ENCODE measurements around the gene MT2A. TPM values are rescaled to one million over a fixed set of nuclear protein-coding genes. Genes with fewer than 3 reads are reported as not detected.

The MT2A gene
- total RNA-seq, 2 donors from 2014 or later, result 36.4 to 43.4 TPM

Other genes starting within 250 kb of the MT2A start
- gene AMFR, start 183.0 kb upstream of the MT2A start, total RNA-seq, result 100 to 1,000 TPM in 1 of 2 donors, 10 to 100 TPM in 1; 64.8 to 102 TPM
- 10 to 100 TPM; 84.8 to 92.2 TPM for gene NUDT21, start 157.3 kb upstream of the MT2A start, total RNA-seq
- gene OGFOD1, start 157.0 kb upstream of the MT2A start, total RNA-seq, result 10 to 100 TPM; 19.9 to 26.1 TPM
- gene BBS2, start 88.6 kb upstream of the MT2A start, total RNA-seq, result 10 to 100 TPM; 47.2 to 60.9 TPM
- gene MT4, start 43.5 kb upstream of the MT2A start, total RNA-seq, result not detected
- not detected for gene MT3, start 19.1 kb upstream of the MT2A start, total RNA-seq
- gene MT1E, start 17.2 kb downstream of the MT2A start, total RNA-seq, result 1 to 10 TPM; 1.9 to 8.7 TPM
- gene MT1M, start 24.1 kb downstream of the MT2A start, total RNA-seq, result not detected
- not detected for gene MT1A, start 30.1 kb downstream of the MT2A start, total RNA-seq
- gene MT1B, start 43.3 kb downstream of the MT2A start, total RNA-seq, result not detected
- 1 to 10 TPM; 3.3 to 8.8 TPM for gene MT1F, start 49.4 kb downstream of the MT2A start, total RNA-seq
- under 1 TPM in 1 of 2 donors, not detected in 1; 0.85 TPM for gene MT1G, start 59.5 kb downstream of the MT2A start, total RNA-seq
- not detected for gene MT1H, start 61.2 kb downstream of the MT2A start, total RNA-seq
- 10 to 100 TPM; 22.0 to 22.1 TPM for gene MT1X, start 73.9 kb downstream of the MT2A start, total RNA-seq
- 10 to 100 TPM; 59.0 to 59.1 TPM for gene NUP93, start 121.5 kb downstream of the MT2A start, total RNA-seq